ENCODE results near the gene SYT1.

SYT1 gene

GRCh38 chr12:79326663-79327062, 462.1 kb downstream of the SYT1 start:
- H3K27me3 ChIP-seq (ENCODE audit: control insufficient read depth, insufficient read depth, low read length), result no peaks in the 10 kb centered on the region
- no peak overlapping the region for H3K27ac ChIP-seq (ENCODE audit: low read length)
- no peak for DNase-seq (ENCODE audit: low read depth, low spot score)
- WGBS (ENCODE audit: insufficient coverage, insufficient read length), result no CpG with 5 or more reads among the region's 2 CpGs
- H3K4me1 ChIP-seq (ENCODE audit: control insufficient read depth, insufficient read depth, low read length), result 0 out of 2 replicates have a peak, but pooled peaks cover 1% of the 10 kb centered on the region
- no peaks in the 10 kb centered on the region for H3K36me3 ChIP-seq (ENCODE audit: control insufficient read depth, insufficient read depth, low read length)
- H3K9me3 ChIP-seq (ENCODE audit: control insufficient read depth, insufficient read depth, low read length), result no peaks in the 10 kb centered on the region
- no peak overlapping the region for H3K4me3 ChIP-seq (ENCODE audit: low read length)

- H3K27ac ChIP-seq (ENCODE audit: low read length), result no peak overlapping the region
- no peaks in the 10 kb centered on the region for H3K27me3 ChIP-seq (ENCODE audit: control insufficient read depth, insufficient read depth, low read length)
- no CpG with 5 or more reads among the region's 1 CpG for WGBS (ENCODE audit: insufficient coverage, insufficient read length)
- H3K4me1 ChIP-seq (ENCODE audit: control insufficient read depth, insufficient read depth, low read length), result 0 out of 2 replicates have a peak, but pooled peaks cover 1% of the 10 kb centered on the region
- no peak for DNase-seq (ENCODE audit: low read depth, low spot score)
- no peaks in the 10 kb centered on the region for H3K36me3 ChIP-seq (ENCODE audit: control insufficient read depth, insufficient read depth, low read length)
- H3K9me3 ChIP-seq (ENCODE audit: control insufficient read depth, insufficient read depth, low read length), result no peaks in the 10 kb centered on the region
- no peak overlapping the region for H3K4me3 ChIP-seq (ENCODE audit: low read length)
Measured at GRCh38 chr12:79327465-79327864, 462.9 kb downstream of the SYT1 start.

GRCh38 chr12:79329933-79330332, 465.4 kb downstream of the SYT1 start:
- H3K27me3 ChIP-seq (ENCODE audit: control insufficient read depth, insufficient read depth, low read length), result no peaks in the 10 kb centered on the region
- no peaks in the 10 kb centered on the region for H3K9me3 ChIP-seq (ENCODE audit: control insufficient read depth, insufficient read depth, low read length)
- WGBS (ENCODE audit: insufficient coverage, insufficient read length), result 100% methylated on average over 1 of the region's 2 CpGs
- H3K4me1 ChIP-seq (ENCODE audit: control insufficient read depth, insufficient read depth, low read length), result peaks cover 2% of the 10 kb centered on the region; the same call in 1 of the 2 replicates
- no peak overlapping the region for H3K27ac ChIP-seq (ENCODE audit: low read length)
- no peaks in the 10 kb centered on the region for H3K36me3 ChIP-seq (ENCODE audit: control insufficient read depth, insufficient read depth, low read length)
- no peak for DNase-seq (ENCODE audit: low read depth, low spot score)
- H3K4me3 ChIP-seq (ENCODE audit: low read length), result no peak overlapping the region

- Histone ChIP-seq H3K4me1 (ENCODE audit: control insufficient read depth, insufficient read depth, low read length) (peaks cover 2% of the 10 kb centered on the region; the same call in 1 of the 2 replicates), H3K27ac (ENCODE audit: low read length) (no peak overlapping the region), H3K36me3 (ENCODE audit: control insufficient read depth, insufficient read depth, low read length) (no peaks in the 10 kb centered on the region), H3K27me3 (ENCODE audit: control insufficient read depth, insufficient read depth, low read length) (no peaks in the 10 kb centered on the region), H3K4me3 (ENCODE audit: low read length) (no peak overlapping the region), H3K9me3 (ENCODE audit: control insufficient read depth, insufficient read depth, low read length) (no peaks in the 10 kb centered on the region)
- DNase-seq (ENCODE audit: low read depth, low spot score), result no peak
- WGBS (ENCODE audit: insufficient coverage, insufficient read length), result no CpG with 5 or more reads among the region's 1 CpG
Measured at GRCh38 chr12:79331870-79332269, 467.3 kb downstream of the SYT1 start.

DNA sequence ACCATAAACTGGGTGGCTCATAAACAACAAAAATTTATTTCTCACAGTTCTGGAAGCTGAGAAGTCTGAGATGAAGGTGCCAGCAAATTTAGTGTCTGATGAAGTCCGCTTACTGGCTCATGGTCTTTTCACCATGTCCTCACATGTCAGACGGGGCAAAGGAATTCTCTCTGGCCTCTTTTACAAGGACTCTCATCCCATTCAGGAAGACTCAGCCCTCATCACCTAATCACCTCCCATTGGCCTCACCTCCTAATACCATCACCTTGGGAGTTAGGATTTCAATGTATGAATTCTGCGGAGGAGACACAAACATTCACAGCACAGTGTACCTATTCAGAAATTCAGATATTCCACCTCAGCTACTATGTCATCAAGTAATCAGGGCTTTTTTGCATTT, 468.6 kb downstream of the SYT1 start:
- Histone ChIP-seq H3K27ac (ENCODE audit: low read length) (no peak overlapping the region), H3K27me3 (ENCODE audit: control insufficient read depth, insufficient read depth, low read length) (no peaks in the 10 kb centered on the region), H3K4me1 (ENCODE audit: control insufficient read depth, insufficient read depth, low read length) (peaks cover 2% of the 10 kb centered on the region; the same call in 1 of the 2 replicates), H3K9me3 (ENCODE audit: control insufficient read depth, insufficient read depth, low read length) (no peaks in the 10 kb centered on the region), H3K4me3 (ENCODE audit: low read length) (no peak overlapping the region), H3K36me3 (ENCODE audit: control insufficient read depth, insufficient read depth, low read length) (no peaks in the 10 kb centered on the region)
- no peak for DNase-seq (ENCODE audit: low read depth, low spot score)
- no CpG with 5 or more reads among the region's 3 CpGs for WGBS (ENCODE audit: insufficient coverage, insufficient read length)

- no peaks in the 10 kb centered on the region for H3K36me3 ChIP-seq (ENCODE audit: control insufficient read depth, insufficient read depth, low read length)
- no peak overlapping the region for H3K27ac ChIP-seq (ENCODE audit: low read length)
- DNase-seq (ENCODE audit: low read depth, low spot score), result no peak
- no peaks in the 10 kb centered on the region for H3K9me3 ChIP-seq (ENCODE audit: control insufficient read depth, insufficient read depth, low read length)
- WGBS (ENCODE audit: insufficient coverage, insufficient read length), result no CpG with 5 or more reads among the region's 5 CpGs
- H3K4me1 ChIP-seq (ENCODE audit: control insufficient read depth, insufficient read depth, low read length), result peaks cover 1% of the 10 kb centered on the region; the same call in 1 of the 2 replicates
- no peaks in the 10 kb centered on the region for H3K27me3 ChIP-seq (ENCODE audit: control insufficient read depth, insufficient read depth, low read length)
- H3K4me3 ChIP-seq (ENCODE audit: low read length), result no peak overlapping the region
Measured at GRCh38 chr12:79337662-79338290, 473.2 kb downstream of the SYT1 start.

GRCh38 chr12:79344855-79345847, 480.6 kb downstream of the SYT1 start:
- H3K27ac ChIP-seq (ENCODE audit: low read length), result no peak overlapping the region
- DNase-seq (ENCODE audit: low read depth, low spot score), result peak; percentile 75
- no peaks in the 10 kb centered on the region for H3K9me3 ChIP-seq (ENCODE audit: control insufficient read depth, insufficient read depth, low read length)
- H3K36me3 ChIP-seq (ENCODE audit: control insufficient read depth, insufficient read depth, low read length), result no peaks in the 10 kb centered on the region
- H3K4me3 ChIP-seq (ENCODE audit: low read length), result no peak overlapping the region
- no peaks in the 10 kb centered on the region for H3K4me1 ChIP-seq (ENCODE audit: control insufficient read depth, insufficient read depth, low read length)
- no peaks in the 10 kb centered on the region for H3K27me3 ChIP-seq (ENCODE audit: control insufficient read depth, insufficient read depth, low read length)
- WGBS (ENCODE audit: insufficient coverage, insufficient read length), result no CpG with 5 or more reads among the region's 5 CpGs

DNA sequence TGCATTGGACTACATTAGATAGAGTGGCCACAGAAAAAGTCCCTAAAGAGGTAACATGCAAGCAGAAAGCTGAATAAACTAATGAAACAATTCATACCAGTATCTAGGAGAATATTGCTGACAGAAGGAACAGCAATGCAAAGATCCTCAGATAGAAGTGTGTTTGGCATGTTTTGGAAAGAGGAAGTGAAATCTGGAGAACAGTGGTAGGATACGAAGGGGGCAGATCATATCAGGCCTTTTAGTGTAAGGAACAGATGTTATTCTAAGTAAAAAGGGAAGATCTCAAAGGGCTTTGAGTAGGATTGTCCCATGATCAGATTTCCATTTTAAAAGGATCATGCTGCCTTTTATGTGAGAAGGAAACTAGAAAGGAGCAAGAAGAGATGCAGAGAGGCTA, 483.3 kb downstream of the SYT1 start:
- DNase-seq (ENCODE audit: low read depth, low spot score), result no peak
- no CpG with 5 or more reads among the region's 1 CpG for WGBS (ENCODE audit: insufficient coverage, insufficient read length)

GRCh38 chr12:79351251-79351650, 486.7 kb downstream of the SYT1 start:
- DNase-seq (ENCODE audit: low read depth, low spot score), result no peak
- no peaks in the 10 kb centered on the region for H3K36me3 ChIP-seq (ENCODE audit: control insufficient read depth, insufficient read depth, low read length)
- H3K27me3 ChIP-seq (ENCODE audit: control insufficient read depth, insufficient read depth, low read length), result no peaks in the 10 kb centered on the region
- H3K9me3 ChIP-seq (ENCODE audit: control insufficient read depth, insufficient read depth, low read length), result no peaks in the 10 kb centered on the region
- no peak overlapping the region for H3K4me3 ChIP-seq (ENCODE audit: low read length)
- H3K27ac ChIP-seq (ENCODE audit: low read length), result no peak overlapping the region
- no peaks in the 10 kb centered on the region for H3K4me1 ChIP-seq (ENCODE audit: control insufficient read depth, insufficient read depth, low read length)
- no CpG with 5 or more reads among the region's 3 CpGs for WGBS (ENCODE audit: insufficient coverage, insufficient read length)

More for the DNA sequence above, 483.3 kb downstream of the SYT1 start:
- no peaks in the 10 kb centered on the region for H3K36me3 ChIP-seq (ENCODE audit: control insufficient read depth, insufficient read depth, low read length)
- no peaks in the 10 kb centered on the region for H3K4me1 ChIP-seq (ENCODE audit: control insufficient read depth, insufficient read depth, low read length)
- H3K27me3 ChIP-seq (ENCODE audit: control insufficient read depth, insufficient read depth, low read length), result no peaks in the 10 kb centered on the region
- H3K9me3 ChIP-seq (ENCODE audit: control insufficient read depth, insufficient read depth, low read length), result no peaks in the 10 kb centered on the region
- H3K4me3 ChIP-seq (ENCODE audit: low read length), result no peak overlapping the region
- H3K27ac ChIP-seq (ENCODE audit: low read length), result no peak overlapping the region

- no peaks in the 10 kb centered on the region for H3K27me3 ChIP-seq (ENCODE audit: control insufficient read depth, insufficient read depth, low read length)
- no peaks in the 10 kb centered on the region for H3K36me3 ChIP-seq (ENCODE audit: control insufficient read depth, insufficient read depth, low read length)
- no peak for DNase-seq (ENCODE audit: low read depth, low spot score)
- H3K27ac ChIP-seq (ENCODE audit: low read length), result no peak overlapping the region
- H3K4me1 ChIP-seq (ENCODE audit: control insufficient read depth, insufficient read depth, low read length), result no peaks in the 10 kb centered on the region
- H3K4me3 ChIP-seq (ENCODE audit: low read length), result no peak overlapping the region
- no CpG with 5 or more reads among the region's 1 CpG for WGBS (ENCODE audit: insufficient coverage, insufficient read length)
- H3K9me3 ChIP-seq (ENCODE audit: control insufficient read depth, insufficient read depth, low read length), result no peaks in the 10 kb centered on the region
Measured at GRCh38 chr12:79356216-79356615, 491.6 kb downstream of the SYT1 start.

Measured in iPS DF 6.9 (cell line).